Gastroesophageal sphincter (tissue), 4 donors: ENCODE data around the gene MIER2. TPM values are rescaled to one million over a fixed set of nuclear protein-coding genes. Genes with fewer than 3 reads are reported as not detected.
"Not testable (repeated sequence)": the region's sequence is repeated elsewhere in the genome, so short reads cannot be mapped to it uniquely, and the experiment has no call there.

Experiments
- ATAC-seq: fragments of 150-250 bp; one replicate; pipeline ENCODE4 v1.9.1; 2016; ENCODE audit warnings: mild to moderate bottlenecking, moderate library complexity
- H3K27ac ChIP-seq, 4 donors: fragments of 200-600 bp; sonication (generic) in 3 of 4; 1 replicate in 3 of 4; 2 replicates in 1 of 4; pipeline ENCODE4 v1.5.1; 2016 to 2019
- H3K27me3 ChIP-seq: fragments of 200-600 bp; sonication (generic); one replicate; pipeline ENCODE4 v1.5.1; 2019
- H3K36me3 ChIP-seq, 2 donors: fragments of 200-600 bp; sonication (generic); one replicate each; pipeline ENCODE4 v1.5.1; 2019; ENCODE audit warnings: control low read depth in 1 of 2
- H3K4me1 ChIP-seq, 3 donors: fragments of 200-600 bp; sonication (generic); 1 replicate in 2 of 3; 2 replicates in 1 of 3; pipeline ENCODE4 v1.5.1; 2016 to 2019; ENCODE audit warnings: control low read depth in 2 of 3
- H3K4me3 ChIP-seq, 2 donors: fragments of 200-600 bp; sonication (generic); one replicate each; pipeline ENCODE4 v1.5.1; 2019; ENCODE audit warnings: mild to moderate bottlenecking in 1 of 2, moderate library complexity in 1 of 2
- H3K9me3 ChIP-seq, 3 donors: fragments of 200-600 bp; sonication (generic); one replicate each; pipeline ENCODE4 v1.5.1; 2017 to 2019; ENCODE audit warnings: control low read depth in 2 of 3
- CTCF ChIP-seq, 4 experiments: fragments of 200-600 bp in 2 of 4; fragments of 450-650 bp in 2 of 4; sonication (generic) in 1 of 4; IDR thresholded peaks; one replicate each; pipeline ENCODE4 v1.5.1; 2017 to 2019; ENCODE audit warnings: antibody characterized with exemption in 4 of 4, mild to moderate bottlenecking in 2 of 4, moderate library complexity in 2 of 4
- EP300 ChIP-seq: sonication (generic); formaldehyde crosslinking; IDR thresholded peaks from one replicate; pipeline ENCODE4 v1.6.1; 2017; ENCODE audit warnings: antibody characterized with exemption, mild to moderate bottlenecking
- POLR2A ChIP-seq, 2 donors: fragments of 450-650 bp; IDR thresholded peaks; one replicate each; pipeline ENCODE4 v1.6.1; 2017; ENCODE audit warnings: antibody characterized with exemption in 2 of 2, mild to moderate bottlenecking in 2 of 2, moderate library complexity in 1 of 2
- POLR2AphosphoS5 ChIP-seq: sonication (generic); formaldehyde crosslinking; IDR thresholded peaks from one replicate; pipeline ENCODE4 v1.6.1; 2017; ENCODE audit warnings: antibody characterized with exemption
- WGBS, 2 donors: methylation state at CpG; one replicate each; pipeline ENCODE4 v1.1.5; 2018; ENCODE audit warnings: low coverage in 1 of 2; 5-methylcytosine and 5-hydroxymethylcytosine counted together
- total RNA-seq, 4 donors: library from RNA; depleted of rRNA; stranded (reverse); fragments of >200 nt; gene quantifications; one replicate each; pipeline ENCODE4 v1.1.0, GENCODE V29; 2016

MIER2 gene
- total RNA-seq, 4 donors from 2014 or later: 8.3 to 24.0 (median 20.1) TPM

GRCh38 chr19:275958-276646, 68.5 kb downstream of the MIER2 start:
- H3K9me3 ChIP-seq: no peaks in the 10 kb centered on the region
- 83 to 93% methylated on average over 9 to 16 of the region's 19 CpGs for WGBS, 2 donors
- H3K4me3 ChIP-seq: no peak overlapping the region
- no peak for TF ChIP-seq EP300
- TF ChIP-seq CTCF (IDR thresholded peaks at IDR 0.05): no peak
- no peak for TF ChIP-seq POLR2AphosphoS5
- no peak for TF ChIP-seq POLR2A (IDR thresholded peaks at IDR 0.05)
- no peak for ATAC-seq
- no peak overlapping the region for H3K27ac ChIP-seq
- peaks cover 60% of the 10 kb centered on the region for H3K27me3 ChIP-seq
- no peaks in the 10 kb centered on the region for H3K4me1 ChIP-seq
- H3K36me3 ChIP-seq: peaks cover 0 to 7% of the 10 kb centered on the region in 2 donors

GRCh38 chr19:275000-275399, 69.6 kb downstream of the MIER2 start:
- WGBS, 2 donors: 90 to 96% methylated on average over 2 to 4 of the region's 9 CpGs
- no peaks in the 10 kb centered on the region for H3K9me3 ChIP-seq
- H3K27ac ChIP-seq: no peak overlapping the region
- no peaks in the 10 kb centered on the region for H3K4me1 ChIP-seq
- H3K4me3 ChIP-seq: no peak overlapping the region
- H3K36me3 ChIP-seq: no peaks in the 10 kb centered on the region
- no peak for TF ChIP-seq POLR2A (IDR thresholded peaks at IDR 0.05)
- no peak for TF ChIP-seq CTCF (IDR thresholded peaks at IDR 0.05)
- no peak for TF ChIP-seq POLR2AphosphoS5
- TF ChIP-seq EP300: no peak
- ATAC-seq: no peak
- peaks cover 55% of the 10 kb centered on the region for H3K27me3 ChIP-seq

- H3K27me3 ChIP-seq: peaks cover 51% of the 10 kb centered on the region
- H3K4me3 ChIP-seq: no peak overlapping the region
- TF ChIP-seq EP300: no peak
- TF ChIP-seq POLR2A (IDR thresholded peaks at IDR 0.05): no peak
- no peak for TF ChIP-seq POLR2AphosphoS5
- TF ChIP-seq CTCF (IDR thresholded peaks at IDR 0.05): no peak
- 80% methylated on average over 3 of the region's 6 CpGs; no CpG with 5 or more reads in 1 of the 2 donors for WGBS, 2 donors
- no peaks in the 10 kb centered on the region for H3K9me3 ChIP-seq
- no peak for ATAC-seq
- no peak overlapping the region for H3K27ac ChIP-seq
- H3K36me3 ChIP-seq: no peaks in the 10 kb centered on the region
- H3K4me1 ChIP-seq: no peaks in the 10 kb centered on the region
Measured at GRCh38 chr19:273393-273792, 71.2 kb downstream of the MIER2 start.

- TF ChIP-seq CTCF (IDR thresholded peaks at IDR 0.05) (no peak), EP300 (no peak), POLR2A (IDR thresholded peaks at IDR 0.05) (no peak), POLR2AphosphoS5 (no peak)
- no peaks in the 10 kb centered on the region for H3K36me3 ChIP-seq
- peaks cover 0 to 9% (median 2%) of the 10 kb centered on the region in 3 donors for H3K4me1 ChIP-seq
- WGBS, 2 donors: 40 to 65% methylated on average over 5 to 6 of the region's 6 CpGs
- H3K9me3 ChIP-seq: no peaks in the 10 kb centered on the region
- no peak for ATAC-seq
- no peak overlapping the region for H3K4me3 ChIP-seq
- no peak overlapping the region for H3K27ac ChIP-seq
- peaks cover 56% of the 10 kb centered on the region for H3K27me3 ChIP-seq
Measured at GRCh38 chr19:271856-272255, 72.7 kb downstream of the MIER2 start.

GRCh38 chr19:270766-271318, 73.8 kb downstream of the MIER2 start:
- not testable (repeated sequence) for H3K4me3 ChIP-seq, H3K9me3 ChIP-seq, H3K27ac ChIP-seq, H3K36me3 ChIP-seq, ATAC-seq
- Histone ChIP-seq H3K27me3 (peaks cover 61% of the 10 kb centered on the region), H3K4me1 (peaks cover 0 to 13% (median 3%) of the 10 kb centered on the region in 3 donors)
- 72% methylated on average over 6 of the region's 12 CpGs; no CpG with 5 or more reads in 1 of the 2 donors for WGBS, 2 donors
